Naive thymus-derived CD8-positive, alpha-beta T cell (primary cell): ENCODE results near the gene ABCD1. TPM values are rescaled to one million over a fixed set of nuclear protein-coding genes. Genes with fewer than 3 reads are reported as not detected.
A peak's percentile ranks its signal among the peaks of the same experiment; 100 is the strongest.
"Not testable (repeated sequence)": the region's sequence is repeated elsewhere in the genome, so short reads cannot be mapped to it uniquely, and the experiment has no call there.

Source experiments
- ATAC-seq, 2 donors: fragments of 150-1000 bp; cut with Tn5 transposase in 1 of 2; sonication (Bioruptor Pico), chemical (Tn5 transposase) in 1 of 2; 1 replicate in 1 of 2; 2 replicates in 1 of 2; pipeline ENCODE4 v1.10.0; 2021; ENCODE audit warnings: mild to moderate bottlenecking in 2 of 2, moderate library complexity in 2 of 2
- POLR2A ChIA-PET: fragments of 350-600 bp; sonication (Branson Sonifier 250); formaldehyde crosslinking; loops from one replicate; lab custom pipeline; 2021; ENCODE audit warnings: antibody characterized with exemption; lab: Charles Lee
- DNase-seq, 10 donors: peaks; one replicate each; pipeline versions ENCODE4 v3.0.0 to v3.0.0-alpha.2; 2020 to 2022
- H3K27ac Mint-ChIP-seq, 10 donors: one replicate each; pipeline ENCODE4 v1.8.0; 2020 to 2022; ENCODE audit warnings: mild to moderate bottlenecking in 10 of 10, mixed read lengths in 10 of 10, moderate library complexity in 4 of 10, inconsistent platforms in 1 of 10
- H3K27me3 Mint-ChIP-seq, 5 donors: one replicate each; pipeline ENCODE4 v1.8.0; 2021 to 2022; ENCODE audit warnings: mixed read lengths in 5 of 5
- H3K36me3 Mint-ChIP-seq, 3 donors: one replicate each; pipeline ENCODE4 v1.8.0; 2020 to 2022; ENCODE audit warnings: mixed read lengths in 3 of 3, mild to moderate bottlenecking in 2 of 3, inconsistent platforms in 1 of 3
- H3K4me1 Mint-ChIP-seq, 4 donors: one replicate each; pipeline ENCODE4 v1.8.0; 2021 to 2022; ENCODE audit warnings: mixed read lengths in 4 of 4
- H3K4me3 Mint-ChIP-seq, 10 donors: one replicate each; pipeline ENCODE4 v1.8.0; 2020 to 2022; ENCODE audit warnings: mild to moderate bottlenecking in 10 of 10, mixed read lengths in 10 of 10, moderate library complexity in 6 of 10, inconsistent platforms in 1 of 10
- H3K9me3 Mint-ChIP-seq, 9 donors: one replicate each; pipeline ENCODE4 v1.8.0; 2020 to 2022; ENCODE audit warnings: mixed read lengths in 9 of 9, mild to moderate bottlenecking in 3 of 9, inconsistent platforms in 1 of 9, moderate library complexity in 1 of 9
- polyA plus RNA-seq, 3 donors: library from polyadenylated mRNA; unstranded; fragments of 300-500 nt; fragmentation: Illumina TruSeq; gene quantifications; one replicate each; pipeline ENCODE4 v1.2.3, GENCODE V29; 2021
- total RNA-seq, 8 experiments: library from RNA in 2 of 8; stranded (reverse) in 2 of 8; gene quantifications; one replicate each; pipeline ENCODE4 v1.2.3 and lab custom pipeline; 2021 to 2026

Gene ABCD1
- total and polyA plus RNA-seq, 5 experiments from 2014 or later, result 1.1 to 7.3 (median 2.1) TPM

GRCh38 chrX:153688911-153689590, 35.6 kb upstream of the ABCD1 start:
- Mint-ChIP-seq H3K36me3 (no peaks in the 10 kb centered on the region), H3K4me1 (peaks cover 0 to 6% (median 0%) of the 10 kb centered on the region in 4 donors), H3K4me3 (peak overlapping the region in 1 of 10 donors; percentile 34), H3K27me3 (peaks cover 0 to 12% (median 4%) of the 10 kb centered on the region in 5 donors), H3K9me3 (no peaks in the 10 kb centered on the region), H3K27ac (no peak overlapping the region)
- DNase-seq, result peak in 1 of 10 donors; percentile 14
- POLR2A ChIA-PET, result no interaction called here
- no peak for ATAC-seq

- DNase-seq (peak in 1 of 10 donors; percentile 15), ATAC-seq (no peak)
- H3K4me3 Mint-ChIP-seq, result peak overlapping the region in 5 of 10 donors; percentile 23 to 70 (median 50)
- H3K36me3 Mint-ChIP-seq, result no peaks in the 10 kb centered on the region
- peaks cover 0 to 6% (median 0%) of the 10 kb centered on the region in 4 donors for H3K4me1 Mint-ChIP-seq
- no peaks in the 10 kb centered on the region for H3K9me3 Mint-ChIP-seq
- POLR2A ChIA-PET, result no interaction called here
- peaks cover 0 to 12% (median 4%) of the 10 kb centered on the region in 5 donors for H3K27me3 Mint-ChIP-seq
- no peak overlapping the region for H3K27ac Mint-ChIP-seq
These were observed 34.8 kb upstream of the ABCD1 start for GRCh38 chrX:153689654-153690465.

GRCh38 chrX:153690466-153690865, 34.2 kb upstream of the ABCD1 start:
- H3K27ac Mint-ChIP-seq, result no peak overlapping the region
- ATAC-seq (no peak), DNase-seq (peak in 1 of 10 donors; percentile 11)
- POLR2A ChIA-PET, result no interaction called here
- H3K9me3 Mint-ChIP-seq, result no peaks in the 10 kb centered on the region
- H3K4me1 Mint-ChIP-seq, result peaks cover 0 to 6% (median 0%) of the 10 kb centered on the region in 4 donors
- H3K27me3 Mint-ChIP-seq, result peaks cover 0 to 12% (median 4%) of the 10 kb centered on the region in 5 donors
- no peaks in the 10 kb centered on the region for H3K36me3 Mint-ChIP-seq
- H3K4me3 Mint-ChIP-seq, result peak overlapping the region in 1 of 10 donors; percentile 70

- POLR2A ChIA-PET, H3K4me1 Mint-ChIP-seq, ATAC-seq, H3K27me3 Mint-ChIP-seq, H3K36me3 Mint-ChIP-seq, H3K27ac Mint-ChIP-seq, H3K9me3 Mint-ChIP-seq: not testable (repeated sequence)
- H3K4me3 Mint-ChIP-seq, result peak overlapping the region in 1 of 10 donors; percentile 41
- peak in 1 of 10 donors; percentile 35 for DNase-seq
These were observed 33.4 kb upstream of the ABCD1 start for GRCh38 chrX:153691032-153691827.

GRCh38 chrX:153692003-153692402, 32.7 kb upstream of the ABCD1 start:
- POLR2A ChIA-PET, result no interaction called here

GRCh38 chrX:153692611-153693156, 32.0 kb upstream of the ABCD1 start:
- H3K36me3 Mint-ChIP-seq, result peaks cover 0 to 20% (median 0%) of the 10 kb centered on the region in 3 donors
- DNase-seq, result no peak
- peaks cover 0 to 3% (median 0%) of the 10 kb centered on the region in 5 donors for H3K27me3 Mint-ChIP-seq

More at GRCh38 chrX:153692003-153692402, 32.7 kb upstream of the ABCD1 start:
- peaks cover 0 to 13% (median 0%) of the 10 kb centered on the region in 3 donors for H3K36me3 Mint-ChIP-seq
- ATAC-seq (no peak), DNase-seq (no peak)
- peak overlapping the region in 1 of 10 donors; percentile 14 for H3K4me3 Mint-ChIP-seq
- no peaks in the 10 kb centered on the region for H3K9me3 Mint-ChIP-seq
- no peak overlapping the region for H3K27ac Mint-ChIP-seq
- peaks cover 0 to 6% (median 0%) of the 10 kb centered on the region in 4 donors for H3K4me1 Mint-ChIP-seq
- peaks cover 0 to 3% (median 0%) of the 10 kb centered on the region in 5 donors for H3K27me3 Mint-ChIP-seq

GRCh38 chrX:153693216-153694086, 31.2 kb upstream of the ABCD1 start:
- Mint-ChIP-seq H3K27ac (no peak overlapping the region), H3K4me3 (no peak overlapping the region)
- POLR2A ChIA-PET, result no interaction called here

More at GRCh38 chrX:153692611-153693156, 32.0 kb upstream of the ABCD1 start:
- POLR2A ChIA-PET, result no interaction called here
- no peak for ATAC-seq
- Mint-ChIP-seq H3K27ac (no peak overlapping the region), H3K4me1 (no peaks in the 10 kb centered on the region), H3K4me3 (no peak overlapping the region), H3K9me3 (no peaks in the 10 kb centered on the region)

GRCh38 chrX:153694256-153694655, 30.4 kb upstream of the ABCD1 start:
- H3K4me3 Mint-ChIP-seq, H3K4me1 Mint-ChIP-seq, H3K27ac Mint-ChIP-seq, H3K27me3 Mint-ChIP-seq, DNase-seq, ATAC-seq, H3K9me3 Mint-ChIP-seq, POLR2A ChIA-PET: not testable (repeated sequence)
- H3K36me3 Mint-ChIP-seq, result peaks cover 0 to 28% (median 0%) of the 10 kb centered on the region in 3 donors

More at GRCh38 chrX:153693216-153694086, 31.2 kb upstream of the ABCD1 start:
- DNase-seq (no peak), ATAC-seq (no peak)
- peaks cover 0 to 3% (median 0%) of the 10 kb centered on the region in 5 donors for H3K27me3 Mint-ChIP-seq
- H3K9me3 Mint-ChIP-seq, result no peaks in the 10 kb centered on the region
- H3K4me1 Mint-ChIP-seq, result no peaks in the 10 kb centered on the region
- H3K36me3 Mint-ChIP-seq, result peaks cover 0 to 23% (median 0%) of the 10 kb centered on the region in 3 donors

GRCh38 chrX:153694687-153695270, 29.9 kb upstream of the ABCD1 start:
- ATAC-seq (no peak), DNase-seq (no peak)
- Mint-ChIP-seq H3K4me1 (no peaks in the 10 kb centered on the region), H3K27me3 (peaks cover 0 to 3% (median 0%) of the 10 kb centered on the region in 5 donors), H3K9me3 (no peaks in the 10 kb centered on the region), H3K27ac (peak overlapping the region in 1 of 10 donors; percentile 34), H3K36me3 (peaks cover 0 to 28% (median 0%) of the 10 kb centered on the region in 3 donors), H3K4me3 (no peak overlapping the region)
- POLR2A ChIA-PET, result no interaction called here

- H3K27me3 Mint-ChIP-seq, result no peaks in the 10 kb centered on the region
- peaks cover 0 to 32% (median 0%) of the 10 kb centered on the region in 3 donors for H3K36me3 Mint-ChIP-seq
- H3K27ac Mint-ChIP-seq, result peak overlapping the region in 1 of 10 donors; percentile 36
These were observed 28.6 kb upstream of the ABCD1 start for GRCh38 chrX:153696100-153696499.

GRCh38 chrX:153696538-153696937, 28.1 kb upstream of the ABCD1 start:
- POLR2A ChIA-PET, H3K4me3 Mint-ChIP-seq, H3K4me1 Mint-ChIP-seq, DNase-seq, ATAC-seq, H3K9me3 Mint-ChIP-seq, H3K27me3 Mint-ChIP-seq: not testable (repeated sequence)
- Mint-ChIP-seq H3K27ac (peak overlapping the region in 1 of 10 donors; percentile 68), H3K36me3 (peaks cover 0 to 32% (median 0%) of the 10 kb centered on the region in 3 donors)

More at GRCh38 chrX:153696100-153696499, 28.6 kb upstream of the ABCD1 start:
- ATAC-seq (no peak), DNase-seq (no peak)
- POLR2A ChIA-PET, result no interaction called here
- H3K4me3 Mint-ChIP-seq, result no peak overlapping the region
- H3K9me3 Mint-ChIP-seq, result no peaks in the 10 kb centered on the region
- no peaks in the 10 kb centered on the region for H3K4me1 Mint-ChIP-seq
